Measurements from ENCODE around the gene KANSL1.
"Not testable (repeated sequence)": the region's sequence is repeated elsewhere in the genome, so short reads cannot be mapped to it uniquely, and the experiment has no call there.

Gene KANSL1

GRCh38 chr17:46007461-46007965 lies 185.7 kb downstream of the KANSL1 start:
- no peak for DNase-seq (ENCODE audit: extremely low read depth in 1 of 2, low read depth in 1 of 2)

GRCh38 chr17:46006082-46006481 lies 187.1 kb downstream of the KANSL1 start:
- DNase-seq (ENCODE audit: extremely low read depth in 1 of 2, low read depth in 1 of 2): not testable (repeated sequence)

- no peak for DNase-seq (ENCODE audit: extremely low read depth in 1 of 2, low read depth in 1 of 2)
Observed at GRCh38 chr17:46003907-46004748, 189.1 kb downstream of the KANSL1 start.

GRCh38 chr17:46002973-46003316 lies 190.3 kb downstream of the KANSL1 start:
- no peak for DNase-seq (ENCODE audit: extremely low read depth in 1 of 2, low read depth in 1 of 2)

GRCh38 chr17:46002311-46002972 lies 190.8 kb downstream of the KANSL1 start:
- DNase-seq (ENCODE audit: extremely low read depth in 1 of 2, low read depth in 1 of 2): peak; percentile 19 to 23

- no peak for DNase-seq (ENCODE audit: extremely low read depth in 1 of 2, low read depth in 1 of 2)
Observed at GRCh38 chr17:46001390-46002310, 191.6 kb downstream of the KANSL1 start.

- no peak for DNase-seq (ENCODE audit: extremely low read depth in 1 of 2, low read depth in 1 of 2)
Observed at GRCh38 chr17:46000757-46001156, 192.5 kb downstream of the KANSL1 start.

GRCh38 chr17:46000292-46000691 lies 192.9 kb downstream of the KANSL1 start:
- no peak for DNase-seq (ENCODE audit: extremely low read depth in 1 of 2, low read depth in 1 of 2)

- no peak for DNase-seq (ENCODE audit: extremely low read depth in 1 of 2, low read depth in 1 of 2)
Observed at GRCh38 chr17:45999900-46000290, 193.3 kb downstream of the KANSL1 start.

GRCh38 chr17:45998987-45999899 lies 194.0 kb downstream of the KANSL1 start, which contains the start of gene STH:
Gene STH (plus strand): TSS chr17:45999250. CDS start chr17:45999280, 30 bp downstream.
- no peak for DNase-seq (ENCODE audit: extremely low read depth in 1 of 2, low read depth in 1 of 2)

GRCh38 chr17:45997624-45998023 lies 195.6 kb downstream of the KANSL1 start:
- DNase-seq (ENCODE audit: extremely low read depth in 1 of 2, low read depth in 1 of 2): no peak

GRCh38 chr17:45997166-45997565 lies 196.1 kb downstream of the KANSL1 start:
- no peak for DNase-seq (ENCODE audit: extremely low read depth in 1 of 2, low read depth in 1 of 2)

GRCh38 chr17:45996282-45996937 lies 196.8 kb downstream of the KANSL1 start:
- DNase-seq (ENCODE audit: extremely low read depth in 1 of 2, low read depth in 1 of 2): no peak

- no peak for DNase-seq (ENCODE audit: extremely low read depth in 1 of 2, low read depth in 1 of 2)
Observed at GRCh38 chr17:45995627-45996270, 197.5 kb downstream of the KANSL1 start.

GRCh38 chr17:45994987-45995386 lies 198.2 kb downstream of the KANSL1 start:
- no peak for DNase-seq (ENCODE audit: extremely low read depth in 1 of 2, low read depth in 1 of 2)

GRCh38 chr17:45993962-45994627 lies 199.1 kb downstream of the KANSL1 start:
- DNase-seq (ENCODE audit: extremely low read depth in 1 of 2, low read depth in 1 of 2): no peak

- no peak for DNase-seq (ENCODE audit: extremely low read depth in 1 of 2, low read depth in 1 of 2)
Observed at GRCh38 chr17:45992904-45993303, 200.3 kb downstream of the KANSL1 start.

GRCh38 chr17:45992175-45992574 lies 201.1 kb downstream of the KANSL1 start:
- DNase-seq (ENCODE audit: extremely low read depth in 1 of 2, low read depth in 1 of 2): no peak
